ENCODE data around the gene WNT9B.

GRCh38 chr17:46922804-46923635, 71.6 kb downstream of the WNT9B start, which contains the start of gene GOSR2:
- TF ChIP-seq CTCF (IDR thresholded peaks at IDR 0.05; ENCODE audit: low read depth, low read length, missing input control) (no peak), NR2F2 (IDR thresholded peaks at IDR 0.05) (peak; percentile 13), GABPA (IDR thresholded peaks at IDR 0.05 in 1 of 2, conservative IDR thresholded peaks at IDR 0.05 in 1 of 2) (peak; percentile 94 to 99), RXRA (IDR thresholded peaks at IDR 0.05) (peak; percentile 33 to 50), RAD21 (IDR thresholded peaks at IDR 0.05) (peak; percentile 3 to 42), TAF1 (conservative IDR thresholded peaks at IDR 0.05) (peak; percentile 41), SP1 (IDR thresholded peaks at IDR 0.05) (peak; percentile 71), YY1 (IDR thresholded peaks at IDR 0.05) (peak; percentile 59), EGR1 (IDR thresholded peaks at IDR 0.05; ENCODE audit: low read depth in 2 of 2) (peak in 1 of 2 donors; percentile 10), ZBTB33 (IDR thresholded peaks at IDR 0.05) (peak; percentile 47), ATF3 (IDR thresholded peaks at IDR 0.05) (no peak), JUND (IDR thresholded peaks at IDR 0.05) (no peak), MAX (IDR thresholded peaks at IDR 0.05) (peak; percentile 41)
- TF ChIP-seq, protein P1, sequence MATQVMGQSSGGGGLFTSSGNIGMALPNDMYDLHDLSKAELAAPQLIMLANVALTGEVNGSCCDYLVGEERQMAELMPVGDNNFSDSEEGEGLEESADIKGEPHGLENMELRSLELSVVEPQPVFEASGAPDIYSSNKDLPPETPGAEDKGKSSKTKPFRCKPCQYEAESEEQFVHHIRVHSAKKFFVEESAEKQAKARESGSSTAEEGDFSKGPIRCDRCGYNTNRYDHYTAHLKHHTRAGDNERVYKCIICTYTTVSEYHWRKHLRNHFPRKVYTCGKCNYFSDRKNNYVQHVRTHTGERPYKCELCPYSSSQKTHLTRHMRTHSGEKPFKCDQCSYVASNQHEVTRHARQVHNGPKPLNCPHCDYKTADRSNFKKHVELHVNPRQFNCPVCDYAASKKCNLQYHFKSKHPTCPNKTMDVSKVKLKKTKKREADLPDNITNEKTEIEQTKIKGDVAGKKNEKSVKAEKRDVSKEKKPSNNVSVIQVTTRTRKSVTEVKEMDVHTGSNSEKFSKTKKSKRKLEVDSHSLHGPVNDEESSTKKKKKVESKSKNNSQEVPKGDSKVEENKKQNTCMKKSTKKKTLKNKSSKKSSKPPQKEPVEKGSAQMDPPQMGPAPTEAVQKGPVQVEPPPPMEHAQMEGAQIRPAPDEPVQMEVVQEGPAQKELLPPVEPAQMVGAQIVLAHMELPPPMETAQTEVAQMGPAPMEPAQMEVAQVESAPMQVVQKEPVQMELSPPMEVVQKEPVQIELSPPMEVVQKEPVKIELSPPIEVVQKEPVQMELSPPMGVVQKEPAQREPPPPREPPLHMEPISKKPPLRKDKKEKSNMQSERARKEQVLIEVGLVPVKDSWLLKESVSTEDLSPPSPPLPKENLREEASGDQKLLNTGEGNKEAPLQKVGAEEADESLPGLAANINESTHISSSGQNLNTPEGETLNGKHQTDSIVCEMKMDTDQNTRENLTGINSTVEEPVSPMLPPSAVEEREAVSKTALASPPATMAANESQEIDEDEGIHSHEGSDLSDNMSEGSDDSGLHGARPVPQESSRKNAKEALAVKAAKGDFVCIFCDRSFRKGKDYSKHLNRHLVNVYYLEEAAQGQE (IDR thresholded peaks at IDR 0.05) = peak; percentile 65

Data from liver (tissue), 3 donors.